WTC11 (cell line): ENCODE data around the gene ITSN1. TPM values are rescaled to one million over a fixed set of nuclear protein-coding genes. Genes with fewer than 3 reads are reported as not detected.

Experiments
- ATAC-seq: fragments of 200-7000 bp; cut with Tn5 transposase; 2 replicates; pipeline ENCODE4 v1.10.0; 2021; ENCODE audit warnings: mild to moderate bottlenecking, moderate library complexity
- CTCF ChIA-PET: fragments of 300-600 bp; sonication (Branson Sonifier 250); formaldehyde crosslinking; loops from one replicate; lab custom pipeline; 2021; ENCODE audit warnings: antibody characterized with exemption; lab: Charles Lee
- POLR2A ChIA-PET: fragments of 350-600 bp; sonication (Branson Sonifier 250); formaldehyde crosslinking; loops from one replicate; lab custom pipeline; 2021; ENCODE audit warnings: antibody characterized with exemption; lab: Charles Lee
- DNase-seq: peaks from one replicate; pipeline ENCODE4 v3.0.0; 2021; ENCODE audit warnings: low spot score
- H3K27ac Mint-ChIP-seq: 2 replicates; pipeline ENCODE4 v1.8.0; 2021; ENCODE audit warnings: mixed read lengths
- H3K27me3 Mint-ChIP-seq: 2 replicates; pipeline ENCODE4 v1.8.0; 2021; ENCODE audit warnings: low read depth, mild to moderate bottlenecking, moderate library complexity, mixed read lengths
- H3K36me3 Mint-ChIP-seq: 2 replicates; pipeline ENCODE4 v1.8.0; 2021; ENCODE audit warnings: mixed read lengths
- H3K4me1 Mint-ChIP-seq: 2 replicates; pipeline ENCODE4 v1.8.0; 2022; ENCODE audit warnings: mixed read lengths
- H3K4me3 Mint-ChIP-seq: 2 replicates; pipeline ENCODE4 v1.8.0; 2021; ENCODE audit warnings: mild to moderate bottlenecking, moderate library complexity, mixed read lengths
- H3K9me3 Mint-ChIP-seq: 2 replicates; pipeline ENCODE4 v1.8.0; 2021; ENCODE audit warnings: mixed read lengths
- ATF1 ChIP-seq: sonication (generic); formaldehyde crosslinking; IDR thresholded peaks from 2 replicates; pipeline ENCODE4 v1.8.1; 2023; ENCODE audit warnings: mild to moderate bottlenecking, moderate library complexity, missing genetic modification reagents
- CBFB ChIP-seq: sonication (generic); formaldehyde crosslinking; IDR thresholded peaks from 2 replicates; pipeline ENCODE4 v1.8.1; 2022; ENCODE audit warnings: mild to moderate bottlenecking, low read depth, missing genetic modification reagents
- ETV6 ChIP-seq: sonication (generic); formaldehyde crosslinking; IDR thresholded peaks from 2 replicates; pipeline ENCODE4 v1.8.1; 2022; ENCODE audit warnings: mild to moderate bottlenecking, missing genetic modification reagents
- GTF2I ChIP-seq: fragments of 250-450 bp; sonication (Bioruptor Pico); conservative IDR thresholded peaks from 2 replicates; pipeline ENCODE4 v1.4.0; 2021; ENCODE audit warnings: mild to moderate bottlenecking
- JUN ChIP-seq: sonication (generic); formaldehyde crosslinking; IDR thresholded peaks from 2 replicates; pipeline ENCODE4 v1.8.0; 2023; ENCODE audit warnings: mild to moderate bottlenecking, missing genetic modification reagents
- MYBL2 ChIP-seq: sonication (generic); formaldehyde crosslinking; IDR thresholded peaks from 2 replicates; pipeline ENCODE4 v1.8.1; 2023; ENCODE audit warnings: mild to moderate bottlenecking, moderate library complexity, missing genetic modification reagents
- SP1 ChIP-seq: sonication (generic); formaldehyde crosslinking; conservative IDR thresholded peaks from 2 replicates; pipeline ENCODE4 v1.8.1; 2022; ENCODE audit warnings: missing genetic modification reagents
- ZBTB21 ChIP-seq: sonication (generic); formaldehyde crosslinking; IDR thresholded peaks from 2 replicates; pipeline ENCODE4 v1.8.1; 2023; ENCODE audit warnings: mild to moderate bottlenecking, missing genetic modification reagents, borderline replicate concordance
- ZNF121 ChIP-seq: sonication (generic); formaldehyde crosslinking; IDR thresholded peaks from 2 replicates; pipeline ENCODE4 v1.8.0; 2023; ENCODE audit warnings: missing genetic modification reagents
- ZNF138 ChIP-seq: sonication (generic); formaldehyde crosslinking; conservative IDR thresholded peaks from 2 replicates; pipeline ENCODE4 v1.8.1; 2022; ENCODE audit warnings: mild to moderate bottlenecking, moderate library complexity, missing genetic modification reagents
- total RNA-seq: library from RNA; stranded (reverse); gene quantifications from 3 replicates; pipeline ENCODE4 v1.2.3, GENCODE V29; 2021
- TF ChIP-seq, protein P1 (sequence below): fragments of 250-450 bp; sonication (Bioruptor Pico); IDR thresholded peaks from 2 replicates; pipeline ENCODE4 v1.9.0; 2021; ENCODE audit warnings: mild to moderate bottlenecking
- TF ChIP-seq, protein P2 (sequence below): fragments of 250-450 bp; sonication (Bioruptor Pico); IDR thresholded peaks from 2 replicates; pipeline ENCODE4 v1.9.0; 2021; ENCODE audit warnings: mild to moderate bottlenecking
- TF ChIP-seq, protein P3 (sequence below): sonication (generic); formaldehyde crosslinking; IDR thresholded peaks from 2 replicates; pipeline ENCODE4 v1.8.0; 2022; ENCODE audit warnings: mild to moderate bottlenecking, missing genetic modification reagents
- TF ChIP-seq, protein P4 (sequence below): sonication (generic); formaldehyde crosslinking; IDR thresholded peaks from 2 replicates; pipeline ENCODE4 v1.8.1; 2022; ENCODE audit warnings: low read depth, missing genetic modification reagents, borderline replicate concordance
- TF ChIP-seq, protein P5 (sequence below): sonication (generic); formaldehyde crosslinking; IDR thresholded peaks from 2 replicates; pipeline ENCODE4 v1.8.0; 2022; ENCODE audit warnings: mild to moderate bottlenecking, missing genetic modification reagents
- TF ChIP-seq, protein P6 (sequence below): sonication (generic); formaldehyde crosslinking; IDR thresholded peaks from 2 replicates; pipeline ENCODE4 v1.8.1; 2022; ENCODE audit warnings: low read depth, mild to moderate bottlenecking, moderate library complexity, missing genetic modification reagents, borderline replicate concordance

Gene ITSN1
- total RNA-seq, 1 experiment from 2014 or later, result 69.6 TPM

DNA sequence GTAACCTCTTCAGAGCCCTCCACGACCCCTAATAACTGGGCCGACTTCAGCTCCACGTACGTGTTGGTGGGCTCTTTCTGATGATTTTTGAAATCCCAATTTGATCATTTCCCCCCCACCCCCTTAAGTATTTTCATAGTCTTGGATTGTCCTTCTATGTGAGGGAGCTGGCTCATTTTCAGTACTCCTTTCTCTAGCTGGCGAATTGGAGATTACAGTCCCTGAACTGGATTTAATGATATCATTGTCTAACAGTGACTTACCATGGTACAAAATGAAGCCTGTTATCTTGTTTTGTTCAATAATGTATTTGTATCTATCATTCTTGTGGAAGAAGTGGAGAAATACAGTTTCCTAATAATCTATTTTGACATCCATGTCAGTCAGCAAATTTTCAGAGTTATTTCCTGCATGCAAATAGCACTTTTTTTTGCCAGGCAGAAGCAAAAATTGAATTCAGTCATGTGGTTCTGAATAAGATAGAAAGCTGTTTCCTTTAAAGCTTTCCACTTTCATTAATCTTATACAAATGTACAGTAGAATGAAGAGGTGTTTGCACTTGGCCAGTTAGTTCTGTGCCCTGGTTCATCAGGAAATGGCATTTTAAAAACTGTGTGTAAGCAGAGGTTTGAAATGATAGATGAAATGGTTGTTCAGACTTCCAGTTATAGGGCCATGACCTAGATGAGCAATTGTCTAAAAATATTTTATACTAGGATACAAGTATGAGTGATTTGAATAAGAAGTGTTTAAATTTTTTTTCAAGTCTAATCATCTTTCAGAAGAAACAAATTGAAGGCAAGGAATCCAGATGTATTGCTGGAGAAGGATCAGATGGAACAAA lies 169.1 kb downstream of the ITSN1 start (continued):
- TF ChIP-seq, protein P1, sequence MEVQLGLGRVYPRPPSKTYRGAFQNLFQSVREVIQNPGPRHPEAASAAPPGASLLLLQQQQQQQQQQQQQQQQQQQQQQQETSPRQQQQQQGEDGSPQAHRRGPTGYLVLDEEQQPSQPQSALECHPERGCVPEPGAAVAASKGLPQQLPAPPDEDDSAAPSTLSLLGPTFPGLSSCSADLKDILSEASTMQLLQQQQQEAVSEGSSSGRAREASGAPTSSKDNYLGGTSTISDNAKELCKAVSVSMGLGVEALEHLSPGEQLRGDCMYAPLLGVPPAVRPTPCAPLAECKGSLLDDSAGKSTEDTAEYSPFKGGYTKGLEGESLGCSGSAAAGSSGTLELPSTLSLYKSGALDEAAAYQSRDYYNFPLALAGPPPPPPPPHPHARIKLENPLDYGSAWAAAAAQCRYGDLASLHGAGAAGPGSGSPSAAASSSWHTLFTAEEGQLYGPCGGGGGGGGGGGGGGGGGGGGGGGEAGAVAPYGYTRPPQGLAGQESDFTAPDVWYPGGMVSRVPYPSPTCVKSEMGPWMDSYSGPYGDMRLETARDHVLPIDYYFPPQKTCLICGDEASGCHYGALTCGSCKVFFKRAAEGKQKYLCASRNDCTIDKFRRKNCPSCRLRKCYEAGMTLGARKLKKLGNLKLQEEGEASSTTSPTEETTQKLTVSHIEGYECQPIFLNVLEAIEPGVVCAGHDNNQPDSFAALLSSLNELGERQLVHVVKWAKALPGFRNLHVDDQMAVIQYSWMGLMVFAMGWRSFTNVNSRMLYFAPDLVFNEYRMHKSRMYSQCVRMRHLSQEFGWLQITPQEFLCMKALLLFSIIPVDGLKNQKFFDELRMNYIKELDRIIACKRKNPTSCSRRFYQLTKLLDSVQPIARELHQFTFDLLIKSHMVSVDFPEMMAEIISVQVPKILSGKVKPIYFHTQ (CRISPR knock-in tag), result no peak
- TF ChIP-seq CBFB (CRISPR knock-in tag), result no peak
- no peak for TF ChIP-seq ZNF121 (CRISPR knock-in tag)
- TF ChIP-seq, protein P2, sequence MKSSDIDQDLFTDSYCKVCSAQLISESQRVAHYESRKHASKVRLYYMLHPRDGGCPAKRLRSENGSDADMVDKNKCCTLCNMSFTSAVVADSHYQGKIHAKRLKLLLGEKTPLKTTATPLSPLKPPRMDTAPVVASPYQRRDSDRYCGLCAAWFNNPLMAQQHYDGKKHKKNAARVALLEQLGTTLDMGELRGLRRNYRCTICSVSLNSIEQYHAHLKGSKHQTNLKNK, result no peak
- TF ChIP-seq, protein P3, sequence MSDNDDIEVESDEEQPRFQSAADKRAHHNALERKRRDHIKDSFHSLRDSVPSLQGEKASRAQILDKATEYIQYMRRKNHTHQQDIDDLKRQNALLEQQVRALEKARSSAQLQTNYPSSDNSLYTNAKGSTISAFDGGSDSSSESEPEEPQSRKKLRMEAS (CRISPR knock-in tag), result no peak

DNA sequence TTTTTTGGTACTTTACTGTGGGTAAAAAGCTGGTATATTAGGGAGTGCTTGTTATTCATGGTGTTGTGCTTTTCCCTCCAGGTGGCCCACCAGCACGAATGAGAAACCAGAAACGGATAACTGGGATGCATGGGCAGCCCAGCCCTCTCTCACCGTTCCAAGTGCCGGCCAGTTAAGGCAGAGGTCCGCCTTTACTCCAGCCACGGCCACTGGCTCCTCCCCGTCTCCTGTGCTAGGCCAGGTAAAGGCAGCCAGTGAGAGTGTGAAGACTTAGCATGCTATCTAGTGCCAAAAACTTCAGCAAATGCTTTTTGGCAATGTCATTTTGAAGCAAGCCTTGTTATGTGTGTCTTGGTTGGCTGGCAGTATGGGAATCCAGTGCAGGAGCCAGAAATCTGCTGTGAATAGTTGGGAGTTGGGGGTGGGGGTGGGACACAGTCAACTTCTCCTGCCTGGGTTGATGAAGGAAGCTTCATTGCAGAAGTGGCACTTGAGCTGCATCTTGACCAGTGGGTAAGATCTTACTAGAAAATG lies 171.6 kb downstream of the ITSN1 start:
- no peak for DNase-seq
- no peak for TF ChIP-seq ZNF138 (CRISPR knock-in tag)
- TF ChIP-seq, protein P4, sequence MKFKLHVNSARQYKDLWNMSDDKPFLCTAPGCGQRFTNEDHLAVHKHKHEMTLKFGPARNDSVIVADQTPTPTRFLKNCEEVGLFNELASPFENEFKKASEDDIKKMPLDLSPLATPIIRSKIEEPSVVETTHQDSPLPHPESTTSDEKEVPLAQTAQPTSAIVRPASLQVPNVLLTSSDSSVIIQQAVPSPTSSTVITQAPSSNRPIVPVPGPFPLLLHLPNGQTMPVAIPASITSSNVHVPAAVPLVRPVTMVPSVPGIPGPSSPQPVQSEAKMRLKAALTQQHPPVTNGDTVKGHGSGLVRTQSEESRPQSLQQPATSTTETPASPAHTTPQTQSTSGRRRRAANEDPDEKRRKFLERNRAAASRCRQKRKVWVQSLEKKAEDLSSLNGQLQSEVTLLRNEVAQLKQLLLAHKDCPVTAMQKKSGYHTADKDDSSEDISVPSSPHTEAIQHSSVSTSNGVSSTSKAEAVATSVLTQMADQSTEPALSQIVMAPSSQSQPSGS (CRISPR knock-in tag), result no peak
- H3K9me3 Mint-ChIP-seq, result no peaks in the 10 kb centered on the region
- H3K36me3 Mint-ChIP-seq, result peaks cover 52% of the 10 kb centered on the region
- H3K4me3 Mint-ChIP-seq, result no peak overlapping the region
- H3K27ac Mint-ChIP-seq, result no peak overlapping the region
- H3K4me1 Mint-ChIP-seq, result peaks cover 26% of the 10 kb centered on the region
- no peaks in the 10 kb centered on the region for H3K27me3 Mint-ChIP-seq
- peak; percentile 50 for ATAC-seq
- ChIA-PET POLR2A (interaction anchor here (0.7 kb wide), 1 partner anchor 25 kb away, joined by 3 read pairs; no protein-coding TSS in a partner anchor), CTCF (no interaction called here)

DNA sequence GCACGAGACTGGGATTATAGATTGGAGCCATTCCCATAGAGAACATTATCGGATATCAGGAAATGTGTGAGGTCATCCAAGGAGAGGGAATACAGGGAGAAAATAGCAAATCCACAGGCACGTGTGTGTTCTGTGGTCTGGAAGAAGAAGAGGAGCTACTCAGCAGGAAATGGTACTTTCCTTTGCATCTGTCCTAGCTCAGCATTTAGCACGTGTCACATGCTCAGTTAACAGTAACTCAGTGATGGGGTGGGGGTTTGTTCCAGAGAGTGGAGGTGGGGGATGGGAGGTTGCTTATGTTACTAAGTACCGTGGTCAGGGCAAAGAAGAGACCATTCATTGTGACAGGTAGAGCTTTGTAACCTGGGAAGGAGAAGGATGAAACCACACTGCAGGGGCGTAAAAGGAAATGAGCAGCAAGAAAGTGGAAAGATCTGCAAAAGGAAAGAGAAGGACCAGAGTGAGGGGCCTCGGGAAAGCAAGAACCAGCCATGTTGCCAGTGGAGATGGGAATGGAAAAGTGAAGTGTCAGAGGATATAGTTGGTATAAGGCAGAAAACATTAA lies 172.9 kb downstream of the ITSN1 start:
- no peaks in the 10 kb centered on the region for H3K27me3 Mint-ChIP-seq
- H3K9me3 Mint-ChIP-seq, result no peaks in the 10 kb centered on the region
- H3K27ac Mint-ChIP-seq, result peak overlapping the region; percentile 75
- POLR2A ChIA-PET, result interaction anchor here (1.0 kb wide), 1 partner anchor 10 kb away, joined by 3 read pairs; no protein-coding TSS in a partner anchor
- H3K36me3 Mint-ChIP-seq, result peaks cover 57% of the 10 kb centered on the region
- TF ChIP-seq JUN (no peak), GTF2I (CRISPR knock-in tag) (no peak), ATF1 (no peak), ZBTB21 (no peak), ETV6 (no peak), SP1 (no peak), MYBL2 (CRISPR knock-in tag) (no peak), ZNF138 (CRISPR knock-in tag) (no peak)
- TF ChIP-seq, protein P5, sequence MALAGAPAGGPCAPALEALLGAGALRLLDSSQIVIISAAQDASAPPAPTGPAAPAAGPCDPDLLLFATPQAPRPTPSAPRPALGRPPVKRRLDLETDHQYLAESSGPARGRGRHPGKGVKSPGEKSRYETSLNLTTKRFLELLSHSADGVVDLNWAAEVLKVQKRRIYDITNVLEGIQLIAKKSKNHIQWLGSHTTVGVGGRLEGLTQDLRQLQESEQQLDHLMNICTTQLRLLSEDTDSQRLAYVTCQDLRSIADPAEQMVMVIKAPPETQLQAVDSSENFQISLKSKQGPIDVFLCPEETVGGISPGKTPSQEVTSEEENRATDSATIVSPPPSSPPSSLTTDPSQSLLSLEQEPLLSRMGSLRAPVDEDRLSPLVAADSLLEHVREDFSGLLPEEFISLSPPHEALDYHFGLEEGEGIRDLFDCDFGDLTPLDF (CRISPR knock-in tag), result no peak
- TF ChIP-seq, protein P6, sequence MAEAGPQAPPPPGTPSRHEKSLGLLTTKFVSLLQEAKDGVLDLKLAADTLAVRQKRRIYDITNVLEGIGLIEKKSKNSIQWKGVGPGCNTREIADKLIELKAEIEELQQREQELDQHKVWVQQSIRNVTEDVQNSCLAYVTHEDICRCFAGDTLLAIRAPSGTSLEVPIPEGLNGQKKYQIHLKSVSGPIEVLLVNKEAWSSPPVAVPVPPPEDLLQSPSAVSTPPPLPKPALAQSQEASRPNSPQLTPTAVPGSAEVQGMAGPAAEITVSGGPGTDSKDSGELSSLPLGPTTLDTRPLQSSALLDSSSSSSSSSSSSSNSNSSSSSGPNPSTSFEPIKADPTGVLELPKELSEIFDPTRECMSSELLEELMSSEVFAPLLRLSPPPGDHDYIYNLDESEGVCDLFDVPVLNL, result no peak
- H3K4me1 Mint-ChIP-seq, result peaks cover 26% of the 10 kb centered on the region
- no peak overlapping the region for H3K4me3 Mint-ChIP-seq
- ATAC-seq (no peak), DNase-seq (no peak)
- CTCF ChIA-PET, result no interaction called here
